Stimulated activated CD4-positive, alpha-beta T cell treated with anti-CD3 and anti-CD28 coated beads, Interleukin-15, amount 100 ng/mL, for 24 hours (primary cell): ENCODE data around the gene MID1.

Experiments
- DNase-seq: peaks from one replicate; pipeline ENCODE4 v3.0.0-alpha.2; 2020

The MID1 gene, protein sequence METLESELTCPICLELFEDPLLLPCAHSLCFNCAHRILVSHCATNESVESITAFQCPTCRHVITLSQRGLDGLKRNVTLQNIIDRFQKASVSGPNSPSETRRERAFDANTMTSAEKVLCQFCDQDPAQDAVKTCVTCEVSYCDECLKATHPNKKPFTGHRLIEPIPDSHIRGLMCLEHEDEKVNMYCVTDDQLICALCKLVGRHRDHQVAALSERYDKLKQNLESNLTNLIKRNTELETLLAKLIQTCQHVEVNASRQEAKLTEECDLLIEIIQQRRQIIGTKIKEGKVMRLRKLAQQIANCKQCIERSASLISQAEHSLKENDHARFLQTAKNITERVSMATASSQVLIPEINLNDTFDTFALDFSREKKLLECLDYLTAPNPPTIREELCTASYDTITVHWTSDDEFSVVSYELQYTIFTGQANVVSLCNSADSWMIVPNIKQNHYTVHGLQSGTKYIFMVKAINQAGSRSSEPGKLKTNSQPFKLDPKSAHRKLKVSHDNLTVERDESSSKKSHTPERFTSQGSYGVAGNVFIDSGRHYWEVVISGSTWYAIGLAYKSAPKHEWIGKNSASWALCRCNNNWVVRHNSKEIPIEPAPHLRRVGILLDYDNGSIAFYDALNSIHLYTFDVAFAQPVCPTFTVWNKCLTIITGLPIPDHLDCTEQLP

DNA sequence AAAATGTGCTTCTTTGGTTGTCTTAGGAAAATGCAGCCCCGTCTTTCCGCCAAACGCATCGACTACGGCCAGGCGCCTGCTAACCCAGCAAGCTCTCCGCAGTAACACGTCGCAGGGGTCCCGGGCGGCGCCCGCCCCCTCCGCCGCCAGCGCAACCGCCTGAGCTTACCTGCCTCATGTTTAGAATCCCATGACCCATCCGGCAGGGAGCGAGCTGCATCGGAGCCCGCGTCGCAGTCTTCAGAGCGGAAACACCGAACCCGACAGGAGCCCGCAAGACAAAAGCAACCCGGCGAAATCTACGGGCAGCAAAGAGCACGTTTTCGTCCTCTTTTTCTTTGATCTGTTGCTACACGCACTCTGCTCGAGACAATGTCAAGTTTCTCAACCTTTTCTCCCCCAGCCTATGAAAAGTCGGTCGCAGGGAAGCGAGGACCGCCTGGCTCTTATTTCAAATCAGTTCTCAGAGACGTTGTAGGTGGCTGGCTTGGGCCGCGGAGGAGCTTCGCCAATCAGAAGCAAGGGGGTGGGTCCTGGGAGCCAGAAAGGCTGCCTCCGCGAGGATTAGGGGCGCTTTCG lies at the start of gene MID1:
TSS of gene MID1 (minus strand) at position 465 of the 579 bp plus-strand sequence. CDS start 53,038 bp downstream, outside the sequence.
- DNase-seq, result peak; percentile 14

- DNase-seq, result no peak
These were observed 46.8 kb upstream of the MID1 start for GRCh38 chrX:10667143-10667542.

- no peak for DNase-seq
These were observed 45.7 kb upstream of the MID1 start for GRCh38 chrX:10666102-10666501.

- no peak for DNase-seq
These were observed 45.3 kb upstream of the MID1 start for GRCh38 chrX:10665681-10666080.

DNA sequence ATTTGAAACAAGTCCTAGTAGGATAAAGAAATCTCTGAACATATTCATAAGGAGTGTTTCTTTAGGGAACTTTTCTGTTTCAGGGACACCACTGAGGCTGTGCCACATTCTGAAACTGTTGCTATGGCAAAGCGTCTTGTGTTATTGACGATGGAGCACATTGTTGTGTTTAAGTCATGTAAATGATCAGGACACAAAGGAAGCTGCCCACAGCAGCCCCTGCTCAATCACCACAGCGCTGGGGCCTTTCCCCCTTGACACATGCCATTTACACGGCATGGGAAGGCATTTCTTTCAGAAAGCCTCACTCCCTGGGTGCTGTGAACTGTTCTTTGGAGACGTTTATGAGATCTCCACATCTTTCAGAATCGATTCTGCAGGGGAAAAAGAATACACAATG lies 39.8 kb upstream of the MID1 start:
- no peak for DNase-seq

- no peak for DNase-seq
These were observed 35.8 kb upstream of the MID1 start for GRCh38 chrX:10656214-10656613.

DNA sequence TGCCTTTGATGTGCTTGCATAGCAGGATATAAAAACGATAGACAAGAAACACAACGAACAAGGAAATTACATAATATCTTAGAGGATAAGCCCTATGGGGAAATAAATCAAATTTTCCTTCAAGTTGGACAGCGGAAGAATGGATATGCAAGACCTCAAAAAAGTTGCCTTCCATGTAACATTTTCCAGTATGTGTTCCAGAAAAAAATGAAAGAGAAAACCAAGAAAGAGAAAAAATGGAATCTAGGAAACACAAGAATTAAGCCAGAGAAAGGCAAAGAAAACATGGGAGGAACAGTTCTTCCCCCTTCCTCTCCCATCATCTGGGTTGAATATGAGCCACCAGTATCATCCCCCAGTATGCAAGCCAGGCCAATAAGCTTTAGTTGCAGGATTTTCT lies 34.6 kb upstream of the MID1 start:
- no peak for DNase-seq

- no peak for DNase-seq
These were observed 32.9 kb upstream of the MID1 start for GRCh38 chrX:10653302-10653701.

DNA sequence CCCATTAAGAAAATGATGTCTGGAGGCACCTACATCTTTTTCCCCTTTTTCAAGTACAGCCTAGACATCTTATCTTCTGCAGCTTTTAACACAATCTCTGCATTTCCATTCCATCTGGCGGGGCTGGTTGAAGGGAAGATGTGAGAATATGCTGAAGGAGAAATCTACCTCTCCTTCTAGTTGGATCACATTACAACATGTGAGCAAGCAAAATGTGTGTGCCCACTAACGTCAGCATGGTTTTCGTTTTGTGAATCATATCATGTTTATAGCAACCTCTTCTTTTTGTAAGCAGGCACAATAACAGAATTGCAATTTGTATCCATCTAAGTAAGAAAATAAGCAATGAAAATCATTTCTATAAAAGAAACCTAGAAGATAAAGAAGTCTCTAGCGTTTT lies 28.9 kb upstream of the MID1 start:
- DNase-seq, result no peak

GRCh38 chrX:10648614-10649013 lies 28.2 kb upstream of the MID1 start:
- no peak for DNase-seq

DNA sequence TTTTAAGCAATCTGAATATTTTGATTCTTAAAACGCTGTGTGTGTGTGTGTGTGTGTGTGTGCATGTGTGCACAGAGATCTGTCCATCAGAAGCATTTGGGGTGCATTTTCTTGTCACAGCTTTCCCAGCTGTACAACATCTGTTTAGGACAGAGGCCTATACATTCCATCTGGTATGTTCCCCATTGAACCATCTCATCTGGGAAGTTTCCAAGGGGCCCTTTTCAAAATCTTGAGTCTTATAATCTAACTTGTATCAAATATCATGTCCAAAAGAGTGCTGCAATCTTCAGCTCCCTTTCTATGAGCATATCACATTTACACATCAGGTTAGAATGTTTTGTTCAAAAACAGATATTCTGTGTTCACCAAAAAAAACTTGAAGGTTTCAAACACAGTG lies 16.5 kb upstream of the MID1 start:
- no peak for DNase-seq

- no peak for DNase-seq
These were observed 16.0 kb upstream of the MID1 start for GRCh38 chrX:10636337-10636736.

DNA sequence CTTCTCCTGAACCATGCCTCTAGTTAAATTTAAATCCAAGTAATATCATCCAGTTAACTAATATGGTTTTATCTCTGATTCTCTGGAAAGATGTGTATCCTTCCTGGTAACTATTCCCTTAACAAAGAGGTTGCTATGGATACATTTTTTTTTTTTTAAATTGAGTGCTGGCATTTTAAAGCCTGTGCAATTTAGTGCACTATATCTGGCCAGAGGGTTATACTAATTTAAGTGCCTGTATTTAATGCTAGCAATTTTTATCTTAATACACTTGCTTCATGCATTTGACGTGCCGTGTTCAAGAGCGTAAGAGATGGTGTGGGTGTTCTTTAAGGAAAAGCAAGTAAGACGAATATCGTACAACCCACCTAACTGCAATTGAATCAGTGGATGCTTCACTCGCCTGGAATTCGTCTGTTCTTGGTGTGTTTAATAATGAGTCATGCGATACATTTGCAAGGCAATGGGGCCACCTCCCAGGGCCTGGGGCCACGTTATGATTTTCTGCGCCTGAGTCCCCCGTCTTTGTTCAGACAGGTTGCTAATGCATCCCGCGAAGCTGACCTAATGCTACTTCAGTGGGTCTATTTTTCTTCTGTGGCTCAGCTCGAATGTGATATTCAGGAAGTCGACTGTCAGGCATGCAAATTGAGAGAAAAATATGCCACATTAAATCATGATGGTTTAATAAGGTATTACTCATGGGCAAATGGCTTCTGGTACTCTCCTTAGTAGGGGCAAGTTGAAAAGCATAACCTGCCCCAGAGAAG lies 14.2 kb upstream of the MID1 start:
- no peak for DNase-seq

DNA sequence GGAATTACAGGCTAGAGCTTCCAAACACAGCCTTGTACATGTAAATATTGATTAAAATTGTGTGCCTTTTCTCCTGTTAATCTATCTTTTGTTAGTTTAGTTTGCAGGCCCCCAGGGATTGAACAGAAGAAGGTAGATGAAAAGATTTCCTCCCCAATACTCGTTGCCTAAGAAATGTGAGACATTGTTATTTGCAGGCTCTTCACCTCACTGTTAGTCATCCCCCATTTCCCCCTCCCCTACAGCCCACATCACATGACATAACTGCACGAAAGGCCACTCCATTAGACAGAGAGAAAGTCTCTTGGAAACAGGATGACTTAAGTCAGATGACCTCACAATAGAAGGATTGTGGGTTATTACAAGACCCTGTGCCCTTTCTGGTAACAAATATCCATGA lies 13.3 kb upstream of the MID1 start:
- no peak for DNase-seq

DNA sequence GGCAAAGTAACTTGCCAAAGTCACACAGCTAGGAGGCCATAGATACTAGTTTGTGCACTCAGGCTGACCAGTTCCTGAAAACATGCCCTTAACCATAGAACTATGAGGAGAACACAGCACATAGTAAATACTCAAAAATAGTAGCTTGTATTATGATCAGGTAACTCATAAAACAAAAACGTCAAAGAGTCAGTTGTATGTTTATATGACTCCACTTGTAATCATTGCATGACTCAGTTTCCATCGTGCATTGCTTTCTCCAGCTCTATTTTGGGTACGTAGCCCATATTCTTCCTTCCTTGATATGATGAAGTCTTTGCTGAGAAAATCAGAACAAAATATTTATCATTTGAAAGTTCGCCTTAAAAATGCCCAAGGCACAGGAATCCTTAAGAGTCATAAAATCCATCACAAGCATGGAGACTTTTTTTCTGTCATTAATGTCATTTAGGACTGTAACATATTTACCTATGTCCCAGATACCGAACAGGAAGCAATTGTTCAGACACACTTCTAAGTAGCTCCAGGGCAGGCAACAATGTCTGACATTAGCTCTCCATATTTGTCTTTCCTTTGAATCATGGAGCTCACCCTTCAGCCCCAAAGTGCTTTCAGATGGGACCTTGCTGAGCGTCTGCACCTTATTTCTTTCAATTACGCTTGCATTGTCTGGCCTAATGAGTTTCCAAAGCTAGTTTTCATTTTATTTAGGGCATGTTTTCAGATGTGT lies 11.2 kb upstream of the MID1 start:
- DNase-seq, result no peak

- DNase-seq, result no peak
These were observed 9.9 kb upstream of the MID1 start for GRCh38 chrX:10630320-10630719.

DNA sequence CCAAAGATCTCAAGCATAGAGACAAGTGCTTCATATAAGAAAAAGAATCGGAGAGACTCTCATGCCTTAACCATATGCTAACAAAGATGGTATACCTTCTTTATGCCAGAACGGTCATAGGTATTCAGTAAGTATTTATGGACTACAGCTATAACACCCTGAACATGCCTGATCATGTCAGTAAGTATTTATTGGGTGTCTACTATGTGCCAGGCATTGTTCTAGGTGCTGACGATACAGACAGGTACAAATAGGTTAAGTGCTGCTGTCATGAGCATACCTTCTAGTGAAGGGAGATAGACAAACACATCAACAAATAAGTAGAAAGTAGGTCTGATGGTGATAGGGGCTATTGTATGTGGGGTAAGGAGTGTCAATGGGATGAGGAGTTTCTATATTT lies 9.5 kb upstream of the MID1 start:
- DNase-seq, result no peak

DNA sequence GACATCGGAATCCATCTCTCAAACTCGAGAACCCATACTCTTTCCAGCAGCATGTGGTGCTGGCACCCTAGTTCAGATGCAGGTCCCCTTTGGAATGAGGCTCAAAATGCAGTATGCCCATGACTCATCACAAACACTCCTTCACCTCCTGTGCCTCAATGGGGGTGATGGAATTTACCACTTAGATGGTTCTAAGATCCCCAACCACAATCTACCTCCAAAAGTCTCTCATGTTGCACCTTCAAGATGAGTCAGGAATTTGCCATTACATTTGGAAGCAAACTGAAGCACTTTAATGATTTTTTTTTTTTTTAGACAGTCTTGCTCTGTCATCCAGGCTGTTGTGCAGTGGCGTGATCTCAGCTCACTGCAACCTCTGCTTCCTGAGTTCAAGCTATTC lies 8.5 kb upstream of the MID1 start:
- no peak for DNase-seq

GRCh38 chrX:10622197-10622596 lies 1.8 kb upstream of the MID1 start:
- no peak for DNase-seq

DNA sequence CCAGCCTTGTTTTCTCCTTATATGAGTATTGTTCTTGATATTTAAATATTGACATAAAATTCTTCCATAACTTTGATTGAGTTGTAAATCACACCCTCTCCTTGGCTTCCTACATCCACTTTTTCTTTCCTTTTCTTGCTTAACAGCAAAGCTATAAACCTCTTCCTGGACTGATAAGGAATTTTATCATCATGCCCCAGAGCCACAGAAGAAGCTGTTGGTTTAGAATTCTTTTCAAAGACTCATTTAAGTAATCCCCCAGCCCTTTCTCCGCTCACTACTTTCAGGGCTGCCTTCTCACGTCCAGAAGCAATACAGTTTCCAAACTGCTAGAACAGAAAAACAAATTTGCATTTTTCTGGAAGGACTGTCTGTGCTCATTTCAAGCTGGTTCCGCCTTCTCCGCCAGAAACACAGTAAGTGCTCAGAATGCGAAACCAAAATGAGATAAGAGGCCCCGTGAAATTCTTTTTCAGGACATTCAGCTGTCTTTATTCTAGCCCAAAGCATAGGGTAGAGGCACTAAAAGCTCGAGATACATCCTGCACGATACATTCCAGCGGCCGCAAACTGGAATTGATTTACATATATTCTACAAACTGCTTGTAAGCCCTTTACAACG lies 849 bp downstream of the MID1 start:
- no peak for DNase-seq

- no peak for DNase-seq
These were observed 1.4 kb downstream of the MID1 start for GRCh38 chrX:10618961-10619360.

DNA sequence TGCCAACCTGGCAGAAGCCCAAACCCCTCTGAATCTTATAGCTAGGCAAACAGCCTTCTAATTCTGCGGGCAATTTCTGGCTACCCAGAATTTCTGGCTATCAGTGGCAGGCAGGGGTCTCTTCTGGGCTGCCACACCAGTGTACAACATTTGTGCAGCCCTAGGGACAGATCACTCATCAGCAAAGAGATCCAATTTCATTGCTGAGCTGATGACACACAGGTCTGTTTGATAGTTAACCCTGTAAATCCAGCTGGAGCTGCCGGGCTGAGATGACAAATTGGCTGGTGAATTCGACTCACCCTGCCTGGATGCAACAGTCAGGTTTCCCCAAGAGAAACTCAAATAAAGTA lies 2.4 kb downstream of the MID1 start:
- DNase-seq, result no peak
